ENCODE measurements around the gene CRB1. TPM values are rescaled to one million over a fixed set of nuclear protein-coding genes. Genes with fewer than 3 reads are reported as not detected.

The CRB1 gene
- total RNA-seq, 1 donor from 2014 or later, result 2.6 TPM

DNA sequence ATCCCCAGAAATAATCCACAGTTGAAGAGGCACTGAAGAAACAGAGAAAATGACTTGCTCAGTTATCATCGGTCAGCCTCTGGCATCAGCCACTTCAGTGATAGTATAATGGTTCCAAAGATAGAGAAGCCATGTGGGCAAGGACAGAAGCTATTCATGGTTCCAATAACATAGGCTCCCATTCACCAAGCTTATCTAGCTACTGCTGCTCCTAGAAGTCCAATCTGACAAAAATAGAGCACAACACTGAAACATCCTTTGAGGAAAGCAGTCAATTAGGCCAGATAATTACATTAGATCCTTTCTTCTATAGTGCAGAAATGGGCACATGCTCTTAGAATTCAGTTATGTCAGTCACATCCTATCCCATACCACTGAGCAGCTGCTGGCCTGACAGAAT lies 33.5 kb upstream of the CRB1 start:
- Mint-ChIP-seq H3K27me3 (ENCODE audit: insufficient read depth, low read depth) (no peaks in the 10 kb centered on the region), H3K9me3 (no peaks in the 10 kb centered on the region), H3K4me3 (no peak overlapping the region), H3K4me1 (peaks cover 4% of the 10 kb centered on the region), H3K27ac (no peak overlapping the region), H3K36me3 (no peaks in the 10 kb centered on the region)
- no peaks in the 10 kb centered on the region for H3K79me2 ChIP-seq (ENCODE audit: low read depth)
- H2AFZ ChIP-seq (replicated peaks), result no peak overlapping the region
- no peaks in the 10 kb centered on the region for H3K9me3 ChIP-seq (ENCODE audit: low read depth)
- no peaks in the 10 kb centered on the region for H3K4me1 ChIP-seq
- H3K36me3 ChIP-seq, result no peaks in the 10 kb centered on the region
- TF ChIP-seq EZH2 (IDR thresholded peaks at IDR 0.05) (no peak), EZH2phosphoT487 (IDR thresholded peaks at IDR 0.05) (no peak)
- TF ChIP-seq, protein P1, sequence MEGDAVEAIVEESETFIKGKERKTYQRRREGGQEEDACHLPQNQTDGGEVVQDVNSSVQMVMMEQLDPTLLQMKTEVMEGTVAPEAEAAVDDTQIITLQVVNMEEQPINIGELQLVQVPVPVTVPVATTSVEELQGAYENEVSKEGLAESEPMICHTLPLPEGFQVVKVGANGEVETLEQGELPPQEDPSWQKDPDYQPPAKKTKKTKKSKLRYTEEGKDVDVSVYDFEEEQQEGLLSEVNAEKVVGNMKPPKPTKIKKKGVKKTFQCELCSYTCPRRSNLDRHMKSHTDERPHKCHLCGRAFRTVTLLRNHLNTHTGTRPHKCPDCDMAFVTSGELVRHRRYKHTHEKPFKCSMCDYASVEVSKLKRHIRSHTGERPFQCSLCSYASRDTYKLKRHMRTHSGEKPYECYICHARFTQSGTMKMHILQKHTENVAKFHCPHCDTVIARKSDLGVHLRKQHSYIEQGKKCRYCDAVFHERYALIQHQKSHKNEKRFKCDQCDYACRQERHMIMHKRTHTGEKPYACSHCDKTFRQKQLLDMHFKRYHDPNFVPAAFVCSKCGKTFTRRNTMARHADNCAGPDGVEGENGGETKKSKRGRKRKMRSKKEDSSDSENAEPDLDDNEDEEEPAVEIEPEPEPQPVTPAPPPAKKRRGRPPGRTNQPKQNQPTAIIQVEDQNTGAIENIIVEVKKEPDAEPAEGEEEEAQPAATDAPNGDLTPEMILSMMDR (IDR thresholded peaks at IDR 0.05), result no peak
- no peak overlapping the region for H3K27ac ChIP-seq
- H4K20me1 ChIP-seq (ENCODE audit: low read depth), result no peaks in the 10 kb centered on the region
- H3K9ac ChIP-seq, result no peak overlapping the region
- H3K27me3 ChIP-seq, result no peaks in the 10 kb centered on the region
- no peak for DNase-seq (ENCODE audit: low spot score)
- no peak overlapping the region for H3K4me2 ChIP-seq
- no peak overlapping the region for H3K4me3 ChIP-seq
- no peaks in the 10 kb centered on the region for H3F3A ChIP-seq (ENCODE audit: low read depth)

DNA sequence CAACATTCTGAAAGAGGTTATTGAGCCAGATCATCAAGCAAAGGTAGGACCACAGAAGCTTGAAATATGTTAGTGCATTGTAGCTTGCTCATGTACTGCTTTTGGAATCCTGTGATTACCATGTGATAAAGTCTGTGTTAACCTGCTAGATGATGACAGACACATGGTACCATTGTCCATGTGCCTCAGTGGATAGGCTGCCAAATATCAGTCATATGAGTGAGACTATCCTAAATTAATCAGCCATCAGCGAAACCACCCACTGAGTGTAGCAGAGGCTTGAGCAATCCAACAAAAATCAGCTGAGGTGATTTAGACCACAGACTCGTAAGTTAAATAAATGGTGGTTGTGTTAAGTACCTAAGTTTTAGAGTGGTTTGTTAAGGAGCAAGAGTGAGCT lies 32.7 kb upstream of the CRB1 start:
- TF ChIP-seq, protein P1 (IDR thresholded peaks at IDR 0.05), result no peak
- Histone ChIP-seq H3K4me2 (no peak overlapping the region), H3K36me3 (no peaks in the 10 kb centered on the region), H3K9ac (no peak overlapping the region), H3K79me2 (ENCODE audit: low read depth) (no peaks in the 10 kb centered on the region), H3K27ac (no peak overlapping the region), H3K4me1 (no peaks in the 10 kb centered on the region), H3K9me3 (ENCODE audit: low read depth) (no peaks in the 10 kb centered on the region), H3F3A (ENCODE audit: low read depth) (no peaks in the 10 kb centered on the region), H2AFZ (replicated peaks) (no peak overlapping the region), H3K27me3 (no peaks in the 10 kb centered on the region), H3K4me3 (no peak overlapping the region), H4K20me1 (ENCODE audit: low read depth) (no peaks in the 10 kb centered on the region)
- DNase-seq (ENCODE audit: low spot score), result no peak
- Mint-ChIP-seq H3K9me3 (no peaks in the 10 kb centered on the region), H3K36me3 (no peaks in the 10 kb centered on the region), H3K4me3 (no peak overlapping the region), H3K4me1 (no peaks in the 10 kb centered on the region), H3K27ac (no peak overlapping the region), H3K27me3 (ENCODE audit: insufficient read depth, low read depth) (no peaks in the 10 kb centered on the region)

DNA sequence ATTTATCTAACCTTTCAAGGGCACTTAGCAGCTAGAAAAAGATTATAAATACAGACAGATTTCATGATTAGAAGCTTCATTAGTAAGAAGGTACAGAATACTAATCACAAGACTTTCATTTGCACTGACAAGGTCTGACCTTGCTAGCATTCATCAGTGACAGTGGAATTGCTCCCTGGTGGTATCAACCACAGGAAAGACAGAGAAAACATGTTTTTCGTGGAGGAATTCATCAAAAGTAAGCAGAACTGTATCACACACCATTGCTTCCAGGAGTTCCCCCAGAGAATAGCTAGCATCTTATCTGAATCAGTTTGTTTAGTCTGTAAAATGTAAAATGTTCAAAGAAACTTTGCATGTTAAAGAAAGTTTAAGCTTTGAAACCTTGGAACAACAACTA lies 20.6 kb upstream of the CRB1 start:
- Histone ChIP-seq H3K27ac (no peak overlapping the region), H3K9ac (no peak overlapping the region), H2AFZ (replicated peaks) (no peak overlapping the region), H3K36me3 (no peaks in the 10 kb centered on the region), H4K20me1 (ENCODE audit: low read depth) (no peaks in the 10 kb centered on the region), H3K4me3 (no peak overlapping the region), H3K4me1 (no peaks in the 10 kb centered on the region), H3K27me3 (no peaks in the 10 kb centered on the region), H3F3A (ENCODE audit: low read depth) (no peaks in the 10 kb centered on the region), H3K9me3 (ENCODE audit: low read depth) (no peaks in the 10 kb centered on the region), H3K79me2 (ENCODE audit: low read depth) (no peaks in the 10 kb centered on the region), H3K4me2 (no peak overlapping the region)
- no peaks in the 10 kb centered on the region for H3K27me3 Mint-ChIP-seq (ENCODE audit: insufficient read depth, low read depth)
- no peak overlapping the region for H3K27ac Mint-ChIP-seq
- H3K4me1 Mint-ChIP-seq, result no peaks in the 10 kb centered on the region
- no peaks in the 10 kb centered on the region for H3K9me3 Mint-ChIP-seq
- H3K4me3 Mint-ChIP-seq, result no peak overlapping the region
- TF ChIP-seq EZH2 (IDR thresholded peaks at IDR 0.05) (no peak), EZH2phosphoT487 (IDR thresholded peaks at IDR 0.05) (no peak)
- TF ChIP-seq, protein P1 (IDR thresholded peaks at IDR 0.05), result no peak
- H3K36me3 Mint-ChIP-seq, result no peaks in the 10 kb centered on the region
- DNase-seq (ENCODE audit: low spot score), result no peak

DNA sequence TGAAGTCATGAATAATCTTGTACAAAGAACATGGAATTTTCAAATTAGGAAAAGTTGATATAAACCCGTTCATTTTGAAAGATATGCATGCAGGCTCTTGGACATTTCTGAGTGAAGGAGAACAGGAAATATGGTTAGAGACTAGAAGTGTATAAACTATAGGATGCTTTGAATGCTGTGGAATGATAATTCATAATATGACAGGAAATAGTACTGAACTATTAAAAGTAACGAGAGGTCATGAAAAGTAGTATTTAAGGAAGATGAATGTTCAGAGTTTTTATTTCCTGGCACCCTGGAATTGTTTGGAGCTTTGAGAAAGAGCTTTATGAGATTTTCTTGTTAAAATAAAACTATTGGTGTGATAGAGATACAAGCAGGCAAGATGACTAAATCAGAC lies 18.7 kb upstream of the CRB1 start:
- Mint-ChIP-seq H3K9me3 (no peaks in the 10 kb centered on the region), H3K27me3 (ENCODE audit: insufficient read depth, low read depth) (no peaks in the 10 kb centered on the region), H3K4me1 (no peaks in the 10 kb centered on the region), H3K27ac (no peak overlapping the region), H3K4me3 (no peak overlapping the region), H3K36me3 (no peaks in the 10 kb centered on the region)
- Histone ChIP-seq H3K9ac (no peak overlapping the region), H3K27ac (no peak overlapping the region), H3K79me2 (ENCODE audit: low read depth) (no peaks in the 10 kb centered on the region), H3K9me3 (ENCODE audit: low read depth) (no peaks in the 10 kb centered on the region), H3K4me3 (no peak overlapping the region), H3K4me1 (no peaks in the 10 kb centered on the region), H3K27me3 (no peaks in the 10 kb centered on the region), H3K4me2 (no peak overlapping the region), H3F3A (ENCODE audit: low read depth) (no peaks in the 10 kb centered on the region), H2AFZ (replicated peaks) (no peak overlapping the region), H3K36me3 (no peaks in the 10 kb centered on the region), H4K20me1 (ENCODE audit: low read depth) (no peaks in the 10 kb centered on the region)
- TF ChIP-seq EZH2phosphoT487 (IDR thresholded peaks at IDR 0.05), result no peak
- TF ChIP-seq EZH2 (IDR thresholded peaks at IDR 0.05), result no peak
- no peak for DNase-seq (ENCODE audit: low spot score)

Data from neural progenitor cell (in vitro differentiated cells).